Measurements from ENCODE around the gene PPM1H.

Gene PPM1H

GRCh38 chr12:62649412-62650138 lies 285.4 kb downstream of the PPM1H start:
- no peak for DNase-seq (ENCODE audit: low spot score)

GRCh38 chr12:62647586-62647985 lies 287.4 kb downstream of the PPM1H start:
- DNase-seq (ENCODE audit: low spot score), result no peak

DNA sequence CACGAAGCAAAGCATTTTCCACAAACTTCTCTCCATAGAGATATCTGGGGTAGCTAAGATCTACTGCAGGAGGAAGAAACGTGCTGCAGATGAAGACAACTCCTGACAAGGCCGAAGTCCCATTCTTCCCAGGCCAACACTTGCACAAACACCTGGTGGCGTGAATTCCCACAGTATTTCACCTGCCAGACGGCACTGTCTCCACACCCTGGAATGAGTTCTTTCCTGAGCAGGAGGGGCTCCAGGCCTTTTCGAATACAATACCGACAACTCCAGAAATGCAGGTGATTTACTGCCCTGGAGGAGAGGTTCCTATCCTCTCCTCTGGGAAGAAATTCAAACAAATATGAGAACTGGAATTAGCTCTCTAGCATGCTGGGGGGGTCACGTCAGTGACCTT lies 288.4 kb downstream of the PPM1H start:
- DNase-seq (ENCODE audit: low spot score), result no peak

- DNase-seq (ENCODE audit: low spot score), result no peak
These were observed 291.5 kb downstream of the PPM1H start for GRCh38 chr12:62643486-62643885.

GRCh38 chr12:62642486-62642885 lies 292.5 kb downstream of the PPM1H start:
- no peak for DNase-seq (ENCODE audit: low spot score)

GRCh38 chr12:62640910-62641448 lies 294.0 kb downstream of the PPM1H start:
- DNase-seq (ENCODE audit: low spot score), result peak; percentile 83

GRCh38 chr12:62637679-62638078 lies 297.3 kb downstream of the PPM1H start:
- DNase-seq (ENCODE audit: low spot score), result no peak

DNA sequence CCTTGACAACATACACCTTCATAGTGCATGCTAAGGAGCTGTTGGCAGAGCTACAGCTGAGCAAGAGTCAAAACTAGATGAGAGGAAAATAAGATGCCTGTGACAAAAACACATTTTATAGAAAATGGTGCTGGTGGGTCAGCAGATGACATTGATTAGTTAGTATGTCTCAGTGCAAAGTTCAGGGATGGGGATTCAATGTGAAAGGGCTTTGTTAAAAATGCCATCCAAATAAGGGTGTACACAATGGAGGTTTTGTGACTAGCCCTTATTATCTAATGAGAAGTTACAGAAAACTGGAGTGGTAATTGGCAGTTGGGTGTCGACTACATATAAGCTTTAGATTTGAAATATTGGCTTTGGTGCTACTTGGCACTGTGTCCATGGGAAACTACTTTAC lies 299.3 kb downstream of the PPM1H start:
- no peak for DNase-seq (ENCODE audit: low spot score)

DNA sequence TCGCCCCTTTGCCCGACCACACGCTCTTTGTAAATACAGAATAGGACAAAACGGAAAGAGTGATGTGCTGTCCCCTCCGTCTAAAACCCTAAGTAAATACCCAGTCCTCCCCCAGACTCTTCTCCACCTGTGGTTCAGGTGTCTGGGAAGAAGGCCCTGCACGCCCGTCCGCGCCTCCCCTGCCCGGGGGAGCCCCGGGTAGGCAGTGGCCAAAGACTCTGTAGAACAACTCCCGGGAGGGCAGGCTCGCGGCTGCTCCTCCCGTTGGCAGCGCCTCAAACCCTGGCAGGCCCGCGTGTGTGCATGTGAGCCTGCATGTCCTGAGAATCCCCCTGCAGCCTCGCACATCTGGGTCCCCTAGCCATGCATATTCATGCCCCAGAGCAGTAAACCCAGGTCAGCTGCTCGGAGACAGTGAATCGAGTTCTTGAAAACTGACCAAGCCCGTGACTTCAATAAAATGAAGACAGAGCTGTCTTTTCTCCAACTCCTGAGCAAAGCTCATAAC lies 302.5 kb downstream of the PPM1H start:
- no peak for DNase-seq (ENCODE audit: low spot score)

DNA sequence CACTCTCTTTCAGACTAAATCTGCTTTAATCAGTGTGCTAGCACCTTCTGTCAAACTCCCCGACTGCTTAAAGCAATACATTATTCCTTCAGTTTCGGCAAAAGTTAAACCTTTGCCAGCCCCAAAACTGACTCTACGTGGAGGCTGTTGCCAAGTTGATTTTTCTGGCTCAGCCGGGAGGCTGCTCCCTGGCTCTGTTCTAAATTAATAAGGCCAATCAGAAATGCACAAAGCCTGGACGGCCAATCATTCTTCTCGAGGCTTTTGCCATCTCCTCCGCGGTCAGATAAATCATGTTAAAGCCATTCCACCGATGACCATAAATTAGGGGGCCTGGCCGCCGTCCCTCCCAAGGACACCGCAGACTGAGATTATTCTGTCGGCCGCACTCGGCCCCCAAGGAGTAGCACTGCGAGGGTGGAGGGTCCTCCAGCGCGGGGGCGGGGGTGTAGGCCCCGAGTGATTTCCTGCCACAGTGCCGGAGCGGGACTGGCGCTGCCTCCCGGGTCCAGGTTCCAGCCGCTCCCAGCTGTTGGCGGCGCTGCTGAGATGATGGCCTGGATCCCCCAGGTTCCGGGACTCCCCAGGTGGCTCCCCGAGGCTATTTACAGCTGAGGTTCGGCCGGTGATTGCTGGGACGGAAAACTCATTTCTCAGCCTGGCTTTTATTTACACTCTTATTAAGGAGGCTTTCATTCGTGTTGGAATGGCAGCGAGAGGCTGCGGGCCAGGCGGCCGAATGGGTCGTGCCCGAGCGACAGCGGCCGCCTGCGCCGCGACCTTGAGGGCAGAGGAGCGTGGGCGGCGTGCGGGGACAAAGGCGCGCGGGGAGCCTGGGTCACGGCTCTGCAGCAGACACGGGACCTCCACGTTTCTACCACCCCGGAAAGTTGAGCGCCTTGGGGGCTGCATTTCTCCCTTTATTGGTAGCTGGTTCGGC lies 303.2 kb downstream of the PPM1H start:
- no peak for DNase-seq (ENCODE audit: low spot score)

GRCh38 chr12:62629971-62630739 lies 304.8 kb downstream of the PPM1H start:
- DNase-seq (ENCODE audit: low spot score), result no peak

- DNase-seq (ENCODE audit: low spot score), result no peak
These were observed 305.5 kb downstream of the PPM1H start for GRCh38 chr12:62629413-62629812.

- no peak for DNase-seq (ENCODE audit: low spot score)
These were observed 307.8 kb downstream of the PPM1H start for GRCh38 chr12:62627181-62627580.

GRCh38 chr12:62625228-62625627 lies 309.7 kb downstream of the PPM1H start:
- no peak for DNase-seq (ENCODE audit: low spot score)

GRCh38 chr12:62622177-62622576 lies 312.8 kb downstream of the PPM1H start:
- no peak for DNase-seq (ENCODE audit: low spot score)

- no peak for DNase-seq (ENCODE audit: low spot score)
These were observed 313.8 kb downstream of the PPM1H start for GRCh38 chr12:62621101-62621638.

DNA sequence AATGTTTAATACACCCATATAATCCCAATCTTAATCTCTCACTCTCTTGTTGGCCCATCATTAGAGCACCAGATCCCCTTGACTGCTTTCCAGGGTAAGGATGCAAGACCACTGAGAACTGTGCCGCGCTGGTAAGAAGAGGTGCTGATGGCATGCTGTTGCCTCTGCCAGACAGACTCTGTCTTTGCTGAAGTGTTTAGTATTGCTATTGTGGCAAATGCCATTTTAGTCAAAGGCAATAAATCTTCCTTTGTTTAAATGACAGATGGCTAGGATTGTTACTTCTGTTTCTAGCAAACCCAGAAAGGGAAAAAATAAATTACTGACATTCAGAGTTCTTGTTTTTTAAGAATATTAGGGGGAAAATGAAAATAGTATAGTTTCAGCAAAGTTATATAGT lies 316.0 kb downstream of the PPM1H start:
- DNase-seq (ENCODE audit: low spot score), result no peak

- DNase-seq (ENCODE audit: low spot score), result no peak
These were observed 316.6 kb downstream of the PPM1H start for GRCh38 chr12:62618319-62618718.

DNA sequence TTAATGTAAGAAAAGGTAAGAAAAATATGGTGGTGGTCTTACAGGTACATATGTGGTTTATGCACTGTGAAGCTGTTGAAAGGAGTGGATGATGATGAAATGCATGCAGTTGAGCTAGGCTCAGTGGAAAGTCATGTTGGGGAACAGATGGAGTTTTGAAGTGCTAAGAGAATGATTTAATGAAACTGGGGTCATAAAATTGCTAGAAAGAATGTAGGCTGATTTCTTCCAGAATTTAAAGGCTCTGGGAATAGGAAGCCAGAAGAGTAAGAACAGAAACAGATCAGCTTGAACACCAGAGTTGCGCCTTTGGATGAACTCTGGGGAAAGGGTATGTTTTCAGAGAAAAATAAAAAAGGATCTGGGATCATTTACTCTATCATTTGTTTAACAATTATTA lies 321.9 kb downstream of the PPM1H start:
- no peak for DNase-seq (ENCODE audit: low spot score)

DNA sequence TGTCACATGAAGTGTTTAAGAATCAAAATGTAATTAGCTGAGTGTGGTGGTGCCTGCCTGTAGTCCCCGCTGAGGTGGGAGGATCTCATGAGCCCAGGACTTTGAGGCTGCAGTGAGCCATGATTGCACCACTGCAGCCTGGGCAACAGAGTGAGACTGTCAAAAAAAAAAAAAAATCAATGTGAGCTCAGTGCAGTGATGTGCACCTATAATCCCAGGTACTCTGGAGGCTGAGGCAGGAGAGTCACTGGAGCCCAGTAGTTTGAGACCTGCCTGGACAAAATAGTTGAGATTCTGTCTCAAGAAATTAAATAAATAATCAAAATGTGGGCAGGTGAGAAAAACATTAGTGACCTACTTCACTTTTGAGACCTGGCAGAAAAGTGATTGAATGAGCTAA lies 328.3 kb downstream of the PPM1H start:
- DNase-seq (ENCODE audit: low spot score), result no peak

- DNase-seq (ENCODE audit: low spot score), result no peak
These were observed 329.0 kb downstream of the PPM1H start for GRCh38 chr12:62605981-62606380.

GRCh38 chr12:62604871-62605270 lies 330.1 kb downstream of the PPM1H start:
- DNase-seq (ENCODE audit: low spot score), result peak; percentile 30
